ENCODE measurements around the gene ROBO1.
A peak's percentile ranks its signal among the peaks of the same experiment; 100 is the strongest.
"Not testable (repeated sequence)": the region's sequence is repeated elsewhere in the genome, so short reads cannot be mapped to it uniquely, and the experiment has no call there.

Gene ROBO1

DNA sequence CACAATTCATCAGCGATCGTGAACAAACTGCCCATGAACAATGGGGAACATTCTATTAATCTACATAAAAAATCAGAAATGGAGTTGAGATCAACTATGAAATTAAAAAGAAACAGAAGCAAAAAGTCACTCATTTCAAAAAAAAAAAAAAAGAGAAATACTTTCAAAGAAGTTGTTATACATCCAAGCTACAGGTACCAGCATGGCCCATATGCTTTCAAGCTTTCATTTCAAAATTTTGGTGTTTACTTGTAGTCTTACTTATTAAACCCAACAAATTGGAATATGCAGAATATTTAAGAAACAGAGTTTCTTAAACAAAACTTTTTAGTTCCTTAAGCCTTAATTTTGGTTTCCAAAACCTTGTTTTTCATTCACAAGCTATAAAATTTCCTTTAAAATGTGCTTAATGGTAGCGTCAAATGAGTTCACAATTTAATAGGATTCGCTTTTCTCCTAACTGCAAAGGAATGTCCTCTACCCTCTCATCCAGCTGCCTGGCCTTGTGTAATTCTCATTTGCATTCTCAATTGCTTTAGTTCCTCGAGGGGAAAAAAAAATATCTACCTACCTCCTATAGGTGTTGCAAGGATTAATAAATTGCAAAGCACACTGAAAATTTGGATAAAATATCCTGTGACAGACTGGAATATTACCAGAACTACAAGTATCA lies 565.2 kb downstream of the ROBO1 start:
- no peak for DNase-seq (ENCODE audit: insufficient read length, low spot score)
- no peak for FAIRE-seq
- no peak for TF ChIP-seq POLR2A (IDR thresholded peaks at IDR 0.05; ENCODE audit: low read depth, low read length)

DNA sequence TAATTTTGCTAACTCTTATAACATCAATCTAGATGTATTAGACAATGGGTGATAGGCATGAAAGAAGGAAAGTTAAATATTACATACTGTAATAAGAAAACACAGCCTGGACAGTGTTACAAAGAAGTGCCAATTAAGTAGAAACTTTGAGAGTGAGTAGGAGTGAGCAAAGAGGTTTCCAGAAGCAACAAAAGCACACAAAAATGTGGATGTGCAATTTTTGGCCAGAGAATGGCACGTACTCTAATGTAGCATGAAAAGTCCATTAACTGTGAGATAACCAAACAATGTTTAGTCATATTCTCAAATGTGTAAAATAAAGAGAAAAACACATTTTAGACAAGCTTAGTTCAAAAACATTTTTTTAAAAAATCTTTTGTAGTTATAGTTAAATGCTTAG lies 567.3 kb downstream of the ROBO1 start:
- DNase-seq (ENCODE audit: insufficient read length, low spot score), result no peak
- no peak for TF ChIP-seq POLR2A (IDR thresholded peaks at IDR 0.05; ENCODE audit: low read depth, low read length)
- FAIRE-seq, result no peak

DNA sequence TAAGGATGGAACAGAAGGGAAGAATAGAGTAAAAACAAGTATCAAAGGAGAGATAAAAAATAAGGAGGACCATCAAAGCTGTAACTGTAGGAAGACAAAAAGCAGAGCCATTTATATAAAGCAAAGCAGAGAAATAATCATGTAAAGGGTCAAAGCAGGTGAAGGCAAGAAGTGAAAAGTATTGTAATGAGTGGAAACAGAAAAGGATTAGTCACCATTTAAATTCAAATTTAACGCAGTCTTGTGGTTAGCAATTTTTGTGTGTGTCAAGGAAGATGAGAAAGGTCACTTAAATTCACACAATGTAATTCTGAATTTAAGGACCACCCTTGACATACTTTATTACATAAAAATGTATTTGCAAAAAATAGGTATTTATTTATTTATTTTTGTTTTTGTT lies 567.8 kb downstream of the ROBO1 start:
- TF ChIP-seq POLR2A (IDR thresholded peaks at IDR 0.05; ENCODE audit: low read depth, low read length), result no peak
- DNase-seq (ENCODE audit: insufficient read length, low spot score), result no peak
- no peak for FAIRE-seq

DNA sequence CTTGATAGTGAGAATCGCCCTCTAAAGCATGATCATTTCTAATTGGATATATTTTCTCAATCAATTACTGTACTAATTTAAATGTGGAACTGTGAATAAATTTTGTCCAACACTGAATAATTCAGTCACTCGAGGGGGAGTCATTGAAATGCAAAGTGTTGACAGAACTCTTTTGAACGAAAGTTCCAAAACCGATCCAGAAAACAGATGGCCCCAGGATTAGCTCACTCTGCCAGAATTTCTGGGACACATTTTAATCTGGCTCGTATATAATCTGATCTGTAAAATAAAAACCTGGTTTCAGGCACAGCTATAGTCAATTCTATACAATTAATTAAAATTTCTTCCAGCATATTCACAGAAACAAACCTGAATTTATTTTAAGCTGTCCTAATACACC lies 580.4 kb downstream of the ROBO1 start:
- TF ChIP-seq POLR2A (IDR thresholded peaks at IDR 0.05; ENCODE audit: low read depth, low read length), result no peak
- FAIRE-seq, result no peak

DNA sequence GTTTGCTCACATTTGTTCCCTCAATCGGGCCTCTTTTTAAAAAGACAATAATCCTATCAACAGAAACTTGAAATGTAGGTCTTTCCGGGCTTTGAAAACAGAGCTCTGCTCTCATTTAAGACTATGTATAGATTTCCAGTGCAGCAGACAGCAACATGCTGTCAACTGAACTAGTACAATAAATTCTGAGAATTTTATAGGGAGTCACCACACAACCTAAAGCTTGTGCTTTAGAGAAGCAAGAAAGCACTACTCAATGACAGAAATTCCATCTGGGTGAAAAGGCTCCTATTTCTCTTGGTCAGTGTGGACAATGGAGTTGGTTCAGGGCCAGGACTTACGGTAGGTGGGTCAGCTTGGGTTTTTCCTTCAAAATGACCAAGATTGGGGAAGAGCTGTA lies 583.5 kb downstream of the ROBO1 start:
- no peak for FAIRE-seq
- no peak for DNase-seq (ENCODE audit: insufficient read length, low spot score)
- no peak for TF ChIP-seq POLR2A (IDR thresholded peaks at IDR 0.05; ENCODE audit: low read depth, low read length)

More for the DNA sequence above, 580.4 kb downstream of the ROBO1 start:
- no peak for DNase-seq (ENCODE audit: insufficient read length, low spot score)

DNA sequence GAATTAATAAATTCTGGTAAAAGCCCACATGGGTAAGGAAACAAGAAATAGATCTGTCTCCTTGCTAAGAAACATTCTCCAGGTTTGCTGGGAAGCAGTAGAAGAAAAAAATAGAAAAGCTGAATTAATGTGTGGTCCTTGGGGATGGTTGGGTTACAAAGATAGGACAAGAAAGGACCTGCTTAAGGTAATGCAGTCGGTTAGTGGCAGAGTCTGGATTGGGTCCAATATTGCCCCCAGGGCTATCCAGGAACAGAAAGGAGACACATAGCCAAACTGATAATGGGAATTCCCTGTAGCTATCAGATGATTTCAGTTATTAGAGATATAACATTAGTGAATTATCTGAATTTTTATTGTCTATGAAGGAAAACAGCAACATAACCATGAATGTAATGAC lies 584.3 kb downstream of the ROBO1 start:
- FAIRE-seq, result no peak

DNA sequence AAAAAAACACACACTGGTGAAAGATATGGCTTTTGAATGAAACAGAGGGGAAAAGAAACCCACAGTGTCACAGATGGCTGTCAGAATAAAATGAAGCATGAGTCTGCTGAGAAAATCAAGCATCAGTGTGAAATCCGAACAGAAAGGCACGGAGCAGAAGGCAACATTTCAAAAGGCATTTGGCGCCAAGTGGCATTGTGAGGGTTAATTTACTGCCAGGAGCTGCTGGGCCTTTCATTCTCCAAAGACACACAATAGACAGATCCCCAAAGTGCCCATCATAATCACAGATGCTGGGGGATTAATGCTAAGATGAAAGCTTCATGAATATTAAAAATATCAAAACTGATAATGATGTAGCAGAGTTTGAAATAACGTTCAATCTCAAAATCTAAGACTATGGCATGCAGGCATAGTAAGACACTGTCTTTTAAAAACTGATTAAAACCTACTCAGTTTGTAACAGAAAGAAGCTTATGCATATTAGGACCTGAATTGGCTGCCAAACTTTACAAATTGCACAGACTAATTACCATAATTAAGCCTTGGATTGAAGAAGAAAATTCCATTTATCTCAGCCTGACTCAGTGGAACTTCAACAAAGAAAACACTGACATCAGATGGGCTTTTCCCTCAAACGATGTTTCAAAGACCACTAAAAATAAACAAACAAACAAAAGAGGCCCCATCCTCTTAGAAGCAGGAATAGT lies 589.2 kb downstream of the ROBO1 start:
- DNase-seq (ENCODE audit: insufficient read length, low spot score) (no peak), FAIRE-seq (no peak)
- TF ChIP-seq POLR2A (IDR thresholded peaks at IDR 0.05; ENCODE audit: low read depth, low read length), result no peak

More for the DNA sequence above, 584.3 kb downstream of the ROBO1 start:
- DNase-seq (ENCODE audit: insufficient read length, low spot score), result no peak
- TF ChIP-seq POLR2A (IDR thresholded peaks at IDR 0.05; ENCODE audit: low read depth, low read length), result no peak

DNA sequence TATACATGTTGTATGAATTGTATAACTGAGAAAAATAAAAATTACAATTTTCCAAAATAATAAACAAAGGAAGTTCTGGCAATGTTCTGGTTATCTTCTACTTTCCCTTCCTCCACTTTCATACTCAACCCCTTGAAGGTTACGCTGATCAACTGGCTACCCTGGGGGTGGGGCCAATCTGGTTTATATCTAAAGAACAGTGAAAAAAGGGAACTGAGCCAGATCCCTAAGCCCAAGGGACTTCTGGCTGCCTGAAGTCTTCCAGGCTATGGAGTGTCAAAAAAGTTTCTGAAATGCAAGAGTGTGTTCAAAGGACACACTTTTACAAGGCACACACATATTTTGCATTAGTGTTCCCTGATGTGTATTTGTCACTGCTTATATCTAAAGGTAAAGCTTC lies 591.9 kb downstream of the ROBO1 start:
- TF ChIP-seq POLR2A (IDR thresholded peaks at IDR 0.05; ENCODE audit: low read depth, low read length), result no peak
- DNase-seq (ENCODE audit: insufficient read length, low spot score) (no peak), FAIRE-seq (no peak)

DNA sequence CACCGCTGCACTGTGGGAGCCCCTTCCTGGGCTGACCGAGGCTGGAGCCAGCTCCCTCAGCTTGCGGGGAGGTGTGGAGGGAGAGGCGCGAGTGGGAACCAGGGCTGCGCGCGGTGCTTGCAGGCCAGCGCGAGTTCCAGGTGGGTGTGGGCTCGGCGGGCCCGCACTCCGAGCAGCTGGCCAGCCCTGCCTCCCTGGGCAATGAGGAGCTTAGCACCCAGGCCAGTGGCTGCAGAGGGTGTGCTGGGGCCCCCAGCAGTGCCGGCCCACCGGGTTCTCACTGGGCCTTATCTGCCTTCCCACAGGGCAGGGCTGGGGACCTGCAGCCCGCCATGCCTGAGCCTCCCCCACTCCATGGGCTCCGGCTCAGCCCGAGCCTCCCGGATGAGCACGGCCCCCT lies 594.5 kb downstream of the ROBO1 start:
- FAIRE-seq; DNase-seq (ENCODE audit: insufficient read length, low spot score): not testable (repeated sequence)

DNA sequence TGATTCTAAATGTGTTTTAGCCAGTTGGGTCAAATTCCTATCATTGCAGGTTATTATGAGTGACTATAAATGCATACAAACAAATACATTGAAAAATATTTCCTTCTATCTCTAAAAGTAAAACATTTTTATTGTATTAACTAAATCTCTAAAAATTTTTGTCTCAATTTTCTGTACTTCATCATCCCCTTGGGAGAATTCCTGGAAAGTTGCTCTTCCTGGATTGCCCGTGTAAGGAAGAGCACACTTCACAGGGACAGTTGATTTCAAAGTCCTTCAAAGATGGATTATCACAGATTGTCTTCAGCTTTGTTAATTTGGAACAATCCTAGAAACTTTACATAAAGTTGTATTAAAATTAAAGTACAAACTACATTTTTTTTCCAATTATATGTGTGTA lies 595.6 kb downstream of the ROBO1 start:
- no peak for TF ChIP-seq POLR2A (IDR thresholded peaks at IDR 0.05; ENCODE audit: low read depth, low read length)
- FAIRE-seq (no peak), DNase-seq (ENCODE audit: insufficient read length, low spot score) (no peak)

DNA sequence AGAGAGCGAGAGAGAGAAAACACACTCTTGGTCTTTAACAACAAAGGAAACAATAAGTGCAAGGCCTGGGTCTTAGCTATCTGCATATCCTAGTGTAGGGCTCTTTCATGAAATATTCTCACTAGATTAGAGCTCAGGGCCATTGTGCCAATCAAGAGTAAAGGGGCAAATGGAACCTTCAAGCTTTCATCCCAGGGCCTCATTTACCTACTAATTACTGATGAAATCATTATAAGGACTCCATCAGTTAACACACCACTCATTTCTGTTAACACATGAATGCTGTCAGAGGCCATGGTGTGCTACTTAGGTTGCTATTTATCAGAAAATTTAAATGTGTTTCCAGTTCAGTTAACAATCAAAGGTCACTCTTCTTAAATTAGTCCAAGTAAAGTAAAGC lies 597.8 kb downstream of the ROBO1 start:
- FAIRE-seq, result no peak
- no peak for DNase-seq (ENCODE audit: insufficient read length, low spot score)
- TF ChIP-seq POLR2A (IDR thresholded peaks at IDR 0.05; ENCODE audit: low read depth, low read length), result no peak

DNA sequence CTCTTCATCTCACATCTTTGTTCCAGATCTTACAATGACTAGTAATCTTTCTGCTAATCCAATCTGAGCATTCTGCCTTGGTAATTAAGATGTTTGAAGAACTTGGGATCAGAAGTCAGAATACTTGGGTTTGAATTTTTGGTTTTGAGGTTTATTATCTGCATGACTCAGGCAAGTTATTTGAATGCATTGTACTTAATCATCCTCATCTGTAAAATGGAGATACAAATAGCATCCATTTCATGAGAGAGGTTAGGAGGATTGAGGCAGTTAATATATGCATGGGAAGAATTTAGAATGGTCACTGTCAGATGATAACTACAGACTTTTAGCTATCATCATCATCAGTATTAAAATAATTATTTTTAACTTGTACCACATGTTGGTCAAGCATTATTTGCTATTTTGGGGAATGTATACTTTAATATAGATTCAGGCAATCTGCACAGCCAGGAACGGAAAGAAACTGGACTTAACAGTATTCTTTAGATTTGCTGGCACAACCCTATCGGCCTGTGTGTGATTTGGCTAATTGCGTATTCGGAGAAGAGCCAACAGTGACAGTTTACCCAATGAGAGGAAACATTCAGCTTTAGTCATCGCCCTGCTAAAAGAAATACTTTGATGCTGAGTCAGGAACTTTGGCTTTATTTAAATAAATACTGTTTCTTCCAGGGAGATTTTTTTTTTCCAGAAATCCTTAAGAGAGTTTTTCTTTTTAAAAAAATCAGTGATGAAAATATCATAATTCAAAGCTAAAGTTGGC lies 600.0 kb downstream of the ROBO1 start:
- peak; percentile 98 for FAIRE-seq
- peak; percentile 11 for DNase-seq (ENCODE audit: insufficient read length, low spot score)
- no peak for TF ChIP-seq POLR2A (IDR thresholded peaks at IDR 0.05; ENCODE audit: low read depth, low read length)

DNA sequence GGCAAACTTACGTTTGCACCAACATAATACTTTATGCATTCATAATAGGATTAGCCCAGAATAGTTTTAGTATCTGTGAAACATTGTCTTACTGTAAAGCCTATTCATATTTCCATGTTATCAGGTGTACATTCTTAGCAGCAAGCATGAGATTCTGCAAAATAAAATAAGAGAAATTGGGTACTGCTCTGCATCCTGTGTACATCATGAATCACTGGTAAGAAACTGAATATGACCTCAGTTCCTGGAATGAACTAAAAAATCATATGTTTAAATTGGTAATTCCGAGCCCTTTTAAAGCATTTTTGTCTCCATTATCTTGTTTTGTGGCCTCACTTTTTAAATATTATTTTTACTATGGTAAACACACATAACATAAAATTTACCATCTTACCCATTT lies 605.1 kb downstream of the ROBO1 start:
- DNase-seq (ENCODE audit: insufficient read length, low spot score) (no peak), FAIRE-seq (no peak)
- no peak for TF ChIP-seq POLR2A (IDR thresholded peaks at IDR 0.05; ENCODE audit: low read depth, low read length)

DNA sequence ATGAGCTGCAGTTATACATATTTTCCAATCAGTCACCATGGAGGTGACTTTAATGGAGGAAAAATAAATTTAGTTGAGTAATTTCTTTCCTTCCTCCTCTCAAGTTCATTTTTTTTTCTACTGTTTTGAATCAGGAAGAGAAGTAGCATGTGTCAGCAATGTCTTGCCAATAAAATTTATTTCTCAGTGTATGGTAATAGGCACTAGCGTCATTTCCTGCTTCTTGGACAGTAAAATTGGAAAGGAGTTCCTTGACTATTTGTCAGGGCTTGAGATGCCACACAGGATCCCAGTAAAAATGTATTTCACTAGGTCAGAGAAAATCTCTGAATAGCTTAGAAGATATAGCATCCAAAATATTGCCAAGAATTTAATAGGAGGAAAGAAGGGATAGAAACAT lies 605.9 kb downstream of the ROBO1 start:
- FAIRE-seq (no peak), DNase-seq (ENCODE audit: insufficient read length, low spot score) (no peak)
- no peak for TF ChIP-seq POLR2A (IDR thresholded peaks at IDR 0.05; ENCODE audit: low read depth, low read length)

DNA sequence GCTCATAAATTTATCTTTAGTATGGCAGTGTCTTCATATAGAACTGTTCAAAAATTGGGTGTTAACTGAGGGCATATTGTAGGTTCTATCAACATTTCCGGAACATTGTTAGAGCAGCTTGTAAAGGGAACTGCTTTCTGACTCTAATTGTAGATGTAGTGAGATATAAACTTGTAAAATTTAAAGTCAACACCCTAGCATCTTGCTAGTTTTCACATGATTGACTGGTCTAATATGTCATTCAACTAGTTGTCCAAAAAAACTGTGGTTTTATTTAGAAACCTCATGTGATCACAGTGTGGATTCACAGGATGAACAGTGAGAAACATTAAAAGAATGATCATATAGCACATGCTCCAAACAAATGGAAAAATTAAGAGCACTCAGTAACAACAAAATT lies 607.4 kb downstream of the ROBO1 start:
- FAIRE-seq, result no peak
- no peak for TF ChIP-seq POLR2A (IDR thresholded peaks at IDR 0.05; ENCODE audit: low read depth, low read length)

More for the DNA sequence above, 607.4 kb downstream of the ROBO1 start:
- no peak for DNase-seq (ENCODE audit: insufficient read length, low spot score)

Measured in H54 (cell line).